WTC11 (cell line): ENCODE measurements around the gene RPTOR. TPM values are rescaled to one million over a fixed set of nuclear protein-coding genes. Genes with fewer than 3 reads are reported as not detected.

Experiments
- ATAC-seq: fragments of 200-7000 bp; cut with Tn5 transposase; 2 replicates; pipeline ENCODE4 v1.10.0; 2021; ENCODE audit warnings: mild to moderate bottlenecking, moderate library complexity
- CTCF ChIA-PET: fragments of 300-600 bp; sonication (Branson Sonifier 250); formaldehyde crosslinking; loops from one replicate; lab custom pipeline; 2021; ENCODE audit warnings: antibody characterized with exemption; lab: Charles Lee
- POLR2A ChIA-PET: fragments of 350-600 bp; sonication (Branson Sonifier 250); formaldehyde crosslinking; loops from one replicate; lab custom pipeline; 2021; ENCODE audit warnings: antibody characterized with exemption; lab: Charles Lee
- DNase-seq: peaks from one replicate; pipeline ENCODE4 v3.0.0; 2021; ENCODE audit warnings: low spot score
- H3K27ac Mint-ChIP-seq: 2 replicates; pipeline ENCODE4 v1.8.0; 2021; ENCODE audit warnings: mixed read lengths
- H3K27me3 Mint-ChIP-seq: 2 replicates; pipeline ENCODE4 v1.8.0; 2021; ENCODE audit warnings: low read depth, mild to moderate bottlenecking, moderate library complexity, mixed read lengths
- H3K36me3 Mint-ChIP-seq: 2 replicates; pipeline ENCODE4 v1.8.0; 2021; ENCODE audit warnings: mixed read lengths
- H3K4me1 Mint-ChIP-seq: 2 replicates; pipeline ENCODE4 v1.8.0; 2022; ENCODE audit warnings: mixed read lengths
- H3K4me3 Mint-ChIP-seq: 2 replicates; pipeline ENCODE4 v1.8.0; 2021; ENCODE audit warnings: mild to moderate bottlenecking, moderate library complexity, mixed read lengths
- H3K9me3 Mint-ChIP-seq: 2 replicates; pipeline ENCODE4 v1.8.0; 2021; ENCODE audit warnings: mixed read lengths
- ATF1 ChIP-seq: sonication (generic); formaldehyde crosslinking; IDR thresholded peaks from 2 replicates; pipeline ENCODE4 v1.8.1; 2023; ENCODE audit warnings: mild to moderate bottlenecking, moderate library complexity, missing genetic modification reagents
- ATF3 ChIP-seq: sonication (generic); formaldehyde crosslinking; conservative IDR thresholded peaks from 2 replicates; pipeline ENCODE4 v1.8.1; 2022; ENCODE audit warnings: mild to moderate bottlenecking, missing genetic modification reagents
- CDX4 ChIP-seq: fragments of 250-450 bp; sonication (Bioruptor Pico); IDR thresholded peaks from 2 replicates; pipeline ENCODE4 v1.9.0; 2021; ENCODE audit warnings: moderate library complexity, mild to moderate bottlenecking, inconsistent platforms, borderline replicate concordance
- CREB1 ChIP-seq: sonication (generic); formaldehyde crosslinking; IDR thresholded peaks from 2 replicates; pipeline ENCODE4 v1.8.0; 2023; ENCODE audit warnings: mild to moderate bottlenecking, missing genetic modification reagents
- E2F4 ChIP-seq: sonication (generic); formaldehyde crosslinking; IDR thresholded peaks from 2 replicates; pipeline ENCODE4 v1.8.1; 2022; ENCODE audit warnings: low read depth, mild to moderate bottlenecking, moderate library complexity, missing genetic modification reagents, borderline replicate concordance
- ELF4 ChIP-seq: sonication (generic); formaldehyde crosslinking; IDR thresholded peaks from 2 replicates; pipeline ENCODE4 v1.8.1; 2022; ENCODE audit warnings: low read depth, mild to moderate bottlenecking, moderate library complexity, missing genetic modification reagents
- ETV6 ChIP-seq: sonication (generic); formaldehyde crosslinking; IDR thresholded peaks from 2 replicates; pipeline ENCODE4 v1.8.1; 2022; ENCODE audit warnings: mild to moderate bottlenecking, missing genetic modification reagents
- FOXK1 ChIP-seq: sonication (generic); formaldehyde crosslinking; IDR thresholded peaks from 2 replicates; pipeline ENCODE4 v1.8.0; 2022; ENCODE audit warnings: mild to moderate bottlenecking, moderate library complexity, missing genetic modification reagents
- GTF2I ChIP-seq: fragments of 250-450 bp; sonication (Bioruptor Pico); conservative IDR thresholded peaks from 2 replicates; pipeline ENCODE4 v1.4.0; 2021; ENCODE audit warnings: mild to moderate bottlenecking
- IRF1 ChIP-seq: sonication (generic); formaldehyde crosslinking; IDR thresholded peaks from 2 replicates; pipeline ENCODE4 v1.8.0; 2023; ENCODE audit warnings: missing genetic modification reagents
- JAZF1 ChIP-seq: fragments of 250-450 bp; sonication (Bioruptor Pico); IDR thresholded peaks from 2 replicates; pipeline ENCODE4 v1.9.0; 2021; ENCODE audit warnings: moderate library complexity, mild to moderate bottlenecking, inconsistent platforms
- MXD4 ChIP-seq: fragments of 250-450 bp; sonication (Bioruptor Pico); IDR thresholded peaks from 2 replicates; pipeline ENCODE4 v1.8.0; 2021; ENCODE audit warnings: mild to moderate bottlenecking, moderate library complexity, borderline replicate concordance
- NR1H2 ChIP-seq: sonication (generic); formaldehyde crosslinking; IDR thresholded peaks from 2 replicates; pipeline ENCODE4 v1.9.0; 2021; ENCODE audit warnings: mild to moderate bottlenecking, moderate library complexity, missing genetic modification reagents
- NR2C2 ChIP-seq: sonication (generic); formaldehyde crosslinking; IDR thresholded peaks from 2 replicates; pipeline ENCODE4 v1.8.0; 2022; ENCODE audit warnings: mild to moderate bottlenecking, missing genetic modification reagents
- NR3C1 ChIP-seq: sonication (generic); formaldehyde crosslinking; conservative IDR thresholded peaks from 2 replicates; pipeline ENCODE4 v1.8.1; 2023; ENCODE audit warnings: low read depth, mild to moderate bottlenecking, missing genetic modification reagents
- OVOL2 ChIP-seq: fragments of 250-450 bp; sonication (Bioruptor Pico); IDR thresholded peaks from 2 replicates; pipeline ENCODE4 v1.9.0; 2021; ENCODE audit warnings: mild to moderate bottlenecking, borderline replicate concordance
- RELA ChIP-seq: sonication (generic); formaldehyde crosslinking; IDR thresholded peaks from 2 replicates; pipeline ENCODE4 v1.8.1; 2022; ENCODE audit warnings: missing genetic modification reagents, mild to moderate bottlenecking, borderline replicate concordance
- SMAD4 ChIP-seq: sonication (generic); formaldehyde crosslinking; IDR thresholded peaks from 2 replicates; pipeline ENCODE4 v1.8.0; 2022; ENCODE audit warnings: mild to moderate bottlenecking, missing genetic modification reagents
- USF1 ChIP-seq: sonication (generic); formaldehyde crosslinking; IDR thresholded peaks from 2 replicates; pipeline ENCODE4 v1.8.0; 2022; ENCODE audit warnings: mild to moderate bottlenecking, missing genetic modification reagents
- ZMAT4 ChIP-seq: fragments of 250-450 bp; sonication (Bioruptor Pico); IDR thresholded peaks from 2 replicates; pipeline ENCODE4 v1.9.0; 2021; ENCODE audit warnings: mild to moderate bottlenecking
- ZNF232 ChIP-seq: sonication (generic); formaldehyde crosslinking; IDR thresholded peaks from 2 replicates; pipeline ENCODE4 v1.8.0; 2022; ENCODE audit warnings: mild to moderate bottlenecking, missing genetic modification reagents
- ZNF263 ChIP-seq: sonication (generic); formaldehyde crosslinking; IDR thresholded peaks from 2 replicates; pipeline ENCODE4 v1.8.1; 2022; ENCODE audit warnings: low read depth, mild to moderate bottlenecking, moderate library complexity, missing genetic modification reagents
- ZNF396 ChIP-seq: fragments of 250-450 bp; sonication (Bioruptor Pico); IDR thresholded peaks from 2 replicates; pipeline ENCODE4 v1.8.0; 2021; ENCODE audit warnings: mild to moderate bottlenecking, moderate library complexity, borderline replicate concordance
- ZNF423 ChIP-seq: fragments of 250-450 bp; sonication (Bioruptor Pico); IDR thresholded peaks from 2 replicates; pipeline ENCODE4 v2.1.2; 2022; ENCODE audit warnings: mild to moderate bottlenecking, moderate library complexity
- ZNF671 ChIP-seq: fragments of 250-450 bp; sonication (Bioruptor Pico); IDR thresholded peaks from 2 replicates; pipeline ENCODE4 v1.8.0; 2021; ENCODE audit warnings: mild to moderate bottlenecking
- total RNA-seq: library from RNA; stranded (reverse); gene quantifications from 3 replicates; pipeline ENCODE4 v1.2.3, GENCODE V29; 2021

Gene RPTOR
- total RNA-seq, 1 experiment from 2014 or later: 41.0 TPM

- TF ChIP-seq ZNF263: no peak
- TF ChIP-seq ETV6: no peak
- no peak for TF ChIP-seq IRF1 (CRISPR knock-in tag)
- TF ChIP-seq ELF4 (CRISPR knock-in tag): no peak
- TF ChIP-seq ZNF232 (CRISPR knock-in tag): no peak
- no peak for TF ChIP-seq USF1
- no peak for TF ChIP-seq ZNF671 (CRISPR knock-in tag)
These were observed 248.8 kb downstream of the RPTOR start (continued) for GRCh38 chr17:80793421-80793820.

- Mint-ChIP-seq H3K27ac (no peak overlapping the region), H3K9me3 (peaks cover 5% of the 10 kb centered on the region; the same call in 1 of the 2 replicates), H3K27me3 (no peaks in the 10 kb centered on the region), H3K36me3 (peaks cover 7% of the 10 kb centered on the region), H3K4me1 (0 out of 2 replicates have a peak, but pooled peaks cover 6% of the 10 kb centered on the region), H3K4me3 (no peak overlapping the region)
- no peak for DNase-seq
- TF ChIP-seq NR2C2 (CRISPR knock-in tag): no peak
- TF ChIP-seq SMAD4 (CRISPR knock-in tag): no peak
- TF ChIP-seq CDX4 (CRISPR knock-in tag): no peak
- TF ChIP-seq JAZF1 (CRISPR knock-in tag): no peak
- no peak for TF ChIP-seq ZNF396 (CRISPR knock-in tag)
- no peak for TF ChIP-seq E2F4 (CRISPR knock-in tag)
- TF ChIP-seq ATF1: no peak
- no peak for TF ChIP-seq NR1H2 (CRISPR knock-in tag)
- no peak for TF ChIP-seq OVOL2 (CRISPR knock-in tag)
- POLR2A ChIA-PET: no interaction called here
- no peak for ATAC-seq
- CTCF ChIA-PET: interaction anchor here (1.0 kb wide), 1 partner anchor 18 kb away, joined by 3 read pairs; no protein-coding TSS in a partner anchor
These were observed 249.2 kb downstream of the RPTOR start for GRCh38 chr17:80793851-80794267.

GRCh38 chr17:80794281-80795089, 249.8 kb downstream of the RPTOR start:
- Mint-ChIP-seq H3K4me3 (no peak overlapping the region), H3K36me3 (peaks cover 7% of the 10 kb centered on the region), H3K4me1 (0 out of 2 replicates have a peak, but pooled peaks cover 3% of the 10 kb centered on the region), H3K27me3 (no peaks in the 10 kb centered on the region)
- POLR2A ChIA-PET: no interaction called here
- TF ChIP-seq NR3C1 (CRISPR knock-in tag) (no peak), GTF2I (CRISPR knock-in tag) (no peak), SMAD4 (CRISPR knock-in tag) (no peak), MXD4 (no peak), ZNF423 (no peak), RELA (CRISPR knock-in tag) (no peak), CDX4 (CRISPR knock-in tag) (no peak), FOXK1 (no peak), ETV6 (no peak), ATF1 (no peak), ATF3 (CRISPR knock-in tag) (no peak), ZMAT4 (CRISPR knock-in tag) (no peak), CREB1 (no peak)
- TF ChIP-seq, all 79 proteins: peak for 0
- CTCF ChIA-PET: interaction anchor here (1.0 kb wide), 1 partner anchor 19 kb away, joined by 3 read pairs; no protein-coding TSS in a partner anchor
- ATAC-seq (no peak), DNase-seq (no peak)
- Mint-ChIP-seq H3K9me3 (peaks cover 5% of the 10 kb centered on the region; the same call in 1 of the 2 replicates), H3K27ac (0 out of 2 replicates have a peak overlapping the region, but pooled peaks have one; percentile 14)
